ENCODE measurements around the gene CDC42EP2. TPM values are rescaled to one million over a fixed set of nuclear protein-coding genes. Genes with fewer than 3 reads are reported as not detected.
A peak's percentile ranks its signal among the peaks of the same experiment; 100 is the strongest.

The CDC42EP2 gene
- total and polyA plus RNA-seq, 4 donors: 9.2 to 35.0 (median 26.2) TPM

- peaks cover 44 to 63% (median 53%) of the 10 kb centered on the region in 4 donors for H3K36me3 ChIP-seq (ENCODE audit: control insufficient read depth in 4 of 4, insufficient read depth in 4 of 4, low read length in 4 of 4)
- H3K9ac ChIP-seq (ENCODE audit: insufficient read depth in 1 of 2, low read length in 2 of 2): no peak overlapping the region
- no peak overlapping the region for H3K4me3 ChIP-seq
- WGBS, 2 donors: 94 to 95% methylated on average over 3 of the region's 3 CpGs
- DNase-seq (no peak), ATAC-seq (ENCODE audit: insufficient read depth, low FRiP score) (no peak)
- H3K27ac ChIP-seq (ENCODE audit: low read depth in 1 of 2, low read length in 1 of 2): no peak overlapping the region
- H3K27me3 ChIP-seq (ENCODE audit: control insufficient read depth in 3 of 3, insufficient read depth in 3 of 3, low read length in 2 of 3): no peaks in the 10 kb centered on the region
- H3K9me3 ChIP-seq (ENCODE audit: control insufficient read depth in 4 of 4, insufficient read depth in 3 of 4, low read length in 3 of 4): no peaks in the 10 kb centered on the region
- no peaks in the 10 kb centered on the region for H3K4me1 ChIP-seq (ENCODE audit: control insufficient read depth in 5 of 5, insufficient read depth in 5 of 5, low read length in 5 of 5)
- TF ChIP-seq CTCF (IDR thresholded peaks at IDR 0.05; ENCODE audit: control extremely low read depth, extremely low read depth): no peak
These were observed 27.2 kb downstream of the CDC42EP2 start for GRCh38 chr11:65341856-65342255.

DNA sequence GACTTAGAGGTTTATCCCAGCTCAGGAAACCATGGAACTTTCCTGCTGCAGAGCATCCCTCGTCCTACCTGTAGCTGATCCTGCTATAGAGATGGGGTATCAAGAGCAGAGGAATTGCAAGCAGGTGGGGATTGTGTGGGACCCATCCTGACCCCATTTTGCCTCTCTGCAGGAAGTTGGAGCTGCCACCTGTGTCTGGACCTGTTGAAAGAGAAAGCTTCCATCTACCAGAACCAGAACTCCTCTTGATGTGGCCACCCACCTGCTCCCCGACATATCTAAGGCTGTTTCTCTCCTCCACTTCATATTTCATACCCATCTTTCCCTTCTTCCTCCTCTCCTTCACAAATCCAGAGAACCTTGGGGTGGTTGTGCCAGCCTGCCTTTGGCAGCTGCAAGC, 36.8 kb downstream of the CDC42EP2 start:
- Histone ChIP-seq H3K36me3 (ENCODE audit: control insufficient read depth in 4 of 4, insufficient read depth in 4 of 4, low read length in 4 of 4) (peaks cover 28 to 36% (median 30%) of the 10 kb centered on the region in 4 donors), H3K27ac (ENCODE audit: low read depth in 1 of 2, low read length in 1 of 2) (no peak overlapping the region), H3K4me3 (no peak overlapping the region), H3K27me3 (ENCODE audit: control insufficient read depth in 3 of 3, insufficient read depth in 3 of 3, low read length in 2 of 3) (peaks cover 0 to 4% (median 4%) of the 10 kb centered on the region in 3 donors), H3K9ac (ENCODE audit: insufficient read depth in 1 of 2, low read length in 2 of 2) (no peak overlapping the region), H3K9me3 (ENCODE audit: control insufficient read depth in 4 of 4, insufficient read depth in 3 of 4, low read length in 3 of 4) (no peaks in the 10 kb centered on the region), H3K4me1 (ENCODE audit: control insufficient read depth in 5 of 5, insufficient read depth in 5 of 5, low read length in 5 of 5) (peaks cover 0 to 13% (median 6%) of the 10 kb centered on the region in 5 donors)
- DNase-seq: no peak
- TF ChIP-seq CTCF (IDR thresholded peaks at IDR 0.05; ENCODE audit: control extremely low read depth, extremely low read depth): no peak
- WGBS, 2 donors: 93 to 98% methylated on average over 2 of the region's 2 CpGs
- ATAC-seq (ENCODE audit: insufficient read depth, low FRiP score): no peak

GRCh38 chr11:65352783-65353182, 38.1 kb downstream of the CDC42EP2 start:
- H3K4me1 ChIP-seq (ENCODE audit: control insufficient read depth in 5 of 5, insufficient read depth in 5 of 5, low read length in 5 of 5): peaks cover 0 to 13% (median 6%) of the 10 kb centered on the region in 5 donors
- H3K4me3 ChIP-seq: no peak overlapping the region
- no peaks in the 10 kb centered on the region for H3K9me3 ChIP-seq (ENCODE audit: control insufficient read depth in 4 of 4, insufficient read depth in 3 of 4, low read length in 3 of 4)
- WGBS, 2 donors: 58 to 75% methylated on average over 3 of the region's 3 CpGs
- peaks cover 23 to 32% (median 27%) of the 10 kb centered on the region in 4 donors for H3K36me3 ChIP-seq (ENCODE audit: control insufficient read depth in 4 of 4, insufficient read depth in 4 of 4, low read length in 4 of 4)
- H3K9ac ChIP-seq (ENCODE audit: insufficient read depth in 1 of 2, low read length in 2 of 2): no peak overlapping the region
- no peak for ATAC-seq (ENCODE audit: insufficient read depth, low FRiP score)
- no peak overlapping the region for H3K27ac ChIP-seq (ENCODE audit: low read depth in 1 of 2, low read length in 1 of 2)
- H3K27me3 ChIP-seq (ENCODE audit: control insufficient read depth in 3 of 3, insufficient read depth in 3 of 3, low read length in 2 of 3): peaks cover 0 to 8% (median 7%) of the 10 kb centered on the region in 3 donors
- TF ChIP-seq CTCF (IDR thresholded peaks at IDR 0.05; ENCODE audit: control extremely low read depth, extremely low read depth): no peak
- DNase-seq: peak in 2 of 3 donors; percentile 22 to 40

- Histone ChIP-seq H3K9ac (ENCODE audit: insufficient read depth in 1 of 2, low read length in 2 of 2) (no peak overlapping the region), H3K27me3 (ENCODE audit: control insufficient read depth in 3 of 3, insufficient read depth in 3 of 3, low read length in 2 of 3) (peaks cover 0 to 8% (median 8%) of the 10 kb centered on the region in 3 donors), H3K27ac (ENCODE audit: low read depth in 1 of 2, low read length in 1 of 2) (no peak overlapping the region), H3K4me3 (no peak overlapping the region), H3K9me3 (ENCODE audit: control insufficient read depth in 4 of 4, insufficient read depth in 3 of 4, low read length in 3 of 4) (no peaks in the 10 kb centered on the region), H3K36me3 (ENCODE audit: control insufficient read depth in 4 of 4, insufficient read depth in 4 of 4, low read length in 4 of 4) (peaks cover 21 to 27% (median 25%) of the 10 kb centered on the region in 4 donors), H3K4me1 (ENCODE audit: control insufficient read depth in 5 of 5, insufficient read depth in 5 of 5, low read length in 5 of 5) (peaks cover 0 to 13% (median 6%) of the 10 kb centered on the region in 5 donors)
- DNase-seq (no peak), ATAC-seq (ENCODE audit: insufficient read depth, low FRiP score) (no peak)
- WGBS, 2 donors: 86 to 95% methylated on average over 7 of the region's 7 CpGs
- no peak for TF ChIP-seq CTCF (IDR thresholded peaks at IDR 0.05; ENCODE audit: control extremely low read depth, extremely low read depth)
These were observed 38.7 kb downstream of the CDC42EP2 start for GRCh38 chr11:65353376-65353775.

Measured in lung (tissue), 12 donors.